Inflammatory macrophage treated with lipopolysaccharide for 4 hours (primary cell): ENCODE results near the gene PLEKHA6.

Experiments used
- DNase-seq: peaks from one replicate; pipeline ENCODE4 v3.0.0-alpha.2; 2020

The PLEKHA6 gene

DNA sequence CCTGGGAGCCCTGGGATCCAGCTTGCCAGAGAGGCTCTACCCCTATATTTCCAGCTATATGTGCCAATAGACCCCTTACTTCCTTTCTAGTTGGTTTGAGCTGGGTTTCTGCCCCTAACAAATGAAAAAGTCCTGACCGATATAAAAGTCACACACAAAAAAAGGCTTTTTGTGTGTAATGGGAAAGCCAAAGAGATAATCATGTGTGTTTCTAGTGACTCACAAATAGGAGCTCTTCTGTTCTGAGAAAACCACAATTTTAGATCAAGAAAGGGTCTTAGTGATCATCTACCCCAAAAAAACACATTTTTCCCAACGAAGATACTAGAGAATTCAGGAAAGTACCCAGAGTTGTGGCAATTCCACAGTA lies 23.0 kb upstream of the PLEKHA6 start:
- DNase-seq = no peak

DNA sequence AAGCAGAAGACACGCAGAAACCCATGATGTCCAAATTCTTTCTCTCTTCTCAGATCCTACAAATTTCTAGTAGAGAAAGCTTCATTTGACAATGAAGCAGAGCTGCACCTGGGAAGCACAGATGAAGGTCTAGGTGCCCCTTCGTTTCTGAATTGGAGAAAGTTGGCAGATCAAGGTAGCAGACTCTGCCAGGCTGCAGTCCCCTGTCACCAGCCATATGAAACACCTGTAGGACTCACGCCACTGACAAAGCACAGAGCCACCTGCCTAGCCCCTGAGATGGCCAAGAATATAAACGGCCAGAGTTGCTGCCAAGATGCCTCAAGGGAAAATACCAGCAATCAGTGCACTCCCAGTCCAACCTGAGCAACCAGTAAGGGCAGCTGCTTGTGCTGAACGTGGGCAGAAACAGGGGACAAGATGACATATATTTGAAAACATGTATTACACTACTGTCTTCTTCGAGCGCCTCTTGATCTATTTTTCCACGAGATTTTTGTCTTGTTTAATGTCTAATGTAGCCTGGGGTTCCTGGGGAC lies 20.6 kb upstream of the PLEKHA6 start:
- no peak for DNase-seq

DNA sequence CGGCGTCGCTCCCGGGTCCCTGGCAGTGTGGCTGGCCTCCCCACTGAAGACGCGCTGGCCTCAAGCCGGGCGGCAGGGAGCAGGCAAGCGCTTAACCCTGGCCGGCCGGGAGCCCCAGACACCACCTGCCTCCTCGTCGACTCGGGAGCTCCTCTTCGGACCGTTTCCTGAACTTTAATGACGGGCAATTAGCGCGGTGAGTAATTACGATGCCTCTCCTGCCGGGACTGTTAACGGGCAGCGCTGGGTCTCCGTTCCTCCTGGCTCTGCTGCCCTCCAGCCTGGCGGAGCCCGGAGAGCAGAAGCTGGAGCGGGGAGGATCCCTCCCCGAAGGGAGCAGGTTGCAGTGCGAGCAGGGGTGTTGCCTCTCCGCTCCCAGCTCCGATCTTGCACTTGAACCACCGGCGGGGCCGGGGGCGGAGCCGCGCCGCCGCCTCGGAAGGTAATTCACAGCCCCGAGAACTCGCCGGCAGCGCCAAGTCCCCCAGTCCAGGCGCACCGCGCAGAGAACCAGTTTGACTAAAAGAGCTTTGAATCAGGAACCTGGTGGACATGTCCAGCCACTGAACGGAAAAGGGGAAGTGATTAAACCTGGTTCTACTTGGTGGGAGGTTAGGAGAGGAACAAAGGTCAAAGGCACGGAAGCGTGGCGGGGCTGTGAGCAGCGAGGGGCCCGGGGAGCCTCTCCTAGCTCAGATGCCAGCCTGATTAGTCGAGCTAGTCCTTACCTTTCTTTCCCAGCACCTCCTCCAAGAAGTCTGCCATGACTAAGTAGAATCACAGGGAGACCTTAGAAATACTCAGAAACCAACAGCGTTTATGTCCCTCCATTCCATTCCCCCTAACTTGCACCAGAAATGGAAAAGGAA lies 18.3 kb upstream of the PLEKHA6 start:
- peak; percentile 58 for DNase-seq

DNA sequence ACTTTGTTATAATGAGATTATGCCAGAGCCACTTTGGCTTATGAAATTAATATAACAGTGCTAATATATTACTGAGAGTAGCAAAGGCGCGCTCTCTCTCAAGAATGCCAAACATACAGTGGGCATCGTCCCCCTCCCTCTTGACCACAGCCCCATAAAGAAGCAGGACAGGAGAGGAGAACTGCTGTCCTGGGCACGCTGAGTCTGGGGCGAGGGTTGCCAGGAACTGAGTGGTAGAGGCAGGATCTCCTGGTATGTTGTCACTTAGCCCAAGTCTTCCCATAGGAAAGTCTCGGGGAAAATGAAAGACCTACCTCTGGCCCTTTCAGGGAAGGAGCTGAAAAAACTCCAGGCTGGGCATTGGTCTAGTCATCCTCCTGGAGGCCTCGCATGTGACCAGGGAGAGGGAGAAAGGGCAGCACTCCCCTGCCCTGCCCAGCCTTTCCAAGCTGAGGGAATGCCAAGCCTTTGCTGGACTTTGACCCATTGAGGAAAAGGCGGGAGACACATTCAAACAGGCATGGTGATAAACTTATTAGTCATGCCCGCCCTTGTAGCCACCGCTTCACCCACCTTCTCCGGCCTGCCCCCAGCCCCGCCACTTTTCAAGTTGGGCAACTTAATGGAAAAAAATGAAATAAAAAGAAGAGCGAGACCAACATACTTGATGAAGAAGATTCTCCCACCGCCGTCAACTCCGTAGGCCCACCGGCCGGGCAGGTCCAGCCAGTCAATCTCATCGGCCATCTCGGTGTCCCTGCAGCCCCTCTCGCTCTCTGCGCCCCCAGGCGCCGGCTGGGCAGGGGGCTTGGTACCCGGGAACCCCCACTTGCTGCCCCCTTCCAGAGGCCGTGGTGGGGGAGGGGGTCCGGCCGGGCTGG lies 17.4 kb upstream of the PLEKHA6 start:
- DNase-seq = no peak

DNA sequence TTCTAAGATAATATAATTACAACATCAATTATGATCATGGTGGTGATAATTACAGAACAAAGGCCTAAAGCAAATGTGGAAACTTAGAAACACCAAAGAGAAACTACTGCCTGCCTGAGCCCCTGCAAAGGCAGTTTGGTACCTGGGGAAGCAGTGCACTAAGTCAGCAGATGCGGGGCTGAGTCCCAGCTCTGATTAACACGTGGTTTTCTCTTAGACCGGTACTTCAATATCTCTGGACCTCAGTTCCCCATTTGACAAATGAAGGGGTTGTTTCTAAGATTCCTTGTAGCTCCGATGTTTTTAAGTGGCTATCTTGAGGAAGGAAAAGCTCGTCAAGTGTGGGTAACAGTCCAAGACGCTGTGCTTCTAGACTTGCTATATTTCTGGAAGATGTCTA lies 16.7 kb upstream of the PLEKHA6 start:
- no peak for DNase-seq

DNA sequence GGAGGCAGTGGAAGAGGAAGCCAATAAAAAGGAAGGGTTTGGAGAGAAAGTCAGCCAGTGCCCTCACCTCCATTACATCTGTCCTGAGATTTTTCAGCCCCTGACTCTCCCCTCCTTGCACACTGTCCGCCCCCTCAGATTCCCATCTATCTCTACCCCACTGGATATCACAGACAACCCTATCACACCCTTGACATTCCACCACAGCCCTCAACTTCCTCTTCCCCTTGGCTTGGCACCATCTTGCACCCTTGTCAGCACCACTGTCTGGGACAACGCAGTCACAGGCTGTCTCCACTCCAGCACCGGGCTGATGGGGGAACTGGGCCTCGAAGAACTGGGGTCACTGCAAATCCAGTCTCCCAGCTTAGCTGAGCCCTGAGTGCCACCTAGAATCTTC lies 14.2 kb upstream of the PLEKHA6 start:
- no peak for DNase-seq

DNA sequence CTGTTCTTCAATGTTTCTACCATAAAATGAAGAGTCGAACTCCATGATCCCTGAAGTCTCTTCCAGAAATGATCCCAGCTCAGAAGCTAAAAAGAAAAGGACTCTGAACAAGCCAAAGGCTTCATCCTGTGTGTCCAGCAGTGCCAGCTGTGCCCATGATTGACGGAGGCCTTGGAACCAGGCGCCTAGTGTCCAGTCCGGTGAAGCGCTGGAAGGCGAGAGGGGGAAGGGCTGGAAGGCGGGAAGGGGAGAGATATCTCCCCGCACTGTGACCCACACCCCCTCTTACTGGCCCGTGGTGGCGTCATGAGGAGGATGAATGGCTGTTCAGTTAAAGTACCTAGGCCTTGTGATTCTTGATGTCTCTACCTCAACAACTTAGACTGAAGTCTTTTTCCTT lies 10.4 kb upstream of the PLEKHA6 start:
- DNase-seq = no peak

DNA sequence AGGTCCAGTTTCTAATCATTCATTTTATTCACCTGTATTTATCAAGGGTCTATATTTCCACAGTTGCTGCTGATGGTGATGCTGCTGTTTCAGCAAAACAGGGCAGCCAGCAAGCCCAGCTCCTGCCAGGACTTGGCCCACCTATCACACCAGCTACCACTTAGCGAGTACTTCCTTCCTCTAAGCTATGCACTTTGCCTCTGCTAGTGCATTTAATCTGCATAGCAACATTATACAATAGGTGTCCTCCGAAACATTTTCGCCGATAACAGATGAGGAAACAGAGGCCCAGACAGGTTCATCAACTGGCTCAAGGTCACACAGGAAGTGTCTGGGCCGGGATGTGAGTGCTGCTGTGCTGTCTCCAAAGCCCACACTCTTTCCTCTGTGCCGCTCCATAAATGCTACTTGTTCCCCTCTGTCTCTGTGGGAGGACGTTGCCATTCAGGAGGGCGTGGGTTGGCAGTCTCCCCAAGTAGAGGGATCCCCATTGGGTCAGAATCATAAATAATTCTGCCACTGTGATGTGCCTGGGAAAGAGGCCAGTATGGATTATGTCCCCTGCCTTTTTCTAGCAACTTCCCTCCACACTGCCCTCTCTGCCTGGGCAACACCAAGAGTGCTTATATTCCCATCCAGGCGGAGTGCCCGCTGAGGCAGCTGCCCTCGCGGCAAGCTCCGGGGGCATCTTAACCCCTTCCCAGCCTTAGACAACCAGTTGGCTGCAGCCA lies 9.4 kb upstream of the PLEKHA6 start:
- peak; percentile 8 for DNase-seq

DNA sequence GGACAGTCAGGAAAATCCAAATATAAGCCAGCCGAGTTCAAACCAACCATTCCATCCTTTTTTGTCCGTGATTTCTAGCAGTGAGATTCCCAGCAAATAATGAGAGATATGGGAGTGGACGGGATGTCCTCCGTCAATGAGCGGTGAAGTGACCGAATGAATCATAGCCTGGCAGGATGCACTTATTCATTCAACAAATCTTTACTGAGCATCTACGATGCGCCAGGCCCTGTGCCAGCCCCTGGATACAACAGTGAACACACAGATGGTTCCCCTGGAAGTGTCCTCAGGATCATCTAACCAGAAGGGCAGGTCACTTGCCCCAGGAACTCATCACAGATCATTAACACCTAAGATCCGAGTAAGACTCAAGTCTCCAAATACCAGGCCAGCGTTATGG lies 8.2 kb upstream of the PLEKHA6 start:
- DNase-seq = no peak

DNA sequence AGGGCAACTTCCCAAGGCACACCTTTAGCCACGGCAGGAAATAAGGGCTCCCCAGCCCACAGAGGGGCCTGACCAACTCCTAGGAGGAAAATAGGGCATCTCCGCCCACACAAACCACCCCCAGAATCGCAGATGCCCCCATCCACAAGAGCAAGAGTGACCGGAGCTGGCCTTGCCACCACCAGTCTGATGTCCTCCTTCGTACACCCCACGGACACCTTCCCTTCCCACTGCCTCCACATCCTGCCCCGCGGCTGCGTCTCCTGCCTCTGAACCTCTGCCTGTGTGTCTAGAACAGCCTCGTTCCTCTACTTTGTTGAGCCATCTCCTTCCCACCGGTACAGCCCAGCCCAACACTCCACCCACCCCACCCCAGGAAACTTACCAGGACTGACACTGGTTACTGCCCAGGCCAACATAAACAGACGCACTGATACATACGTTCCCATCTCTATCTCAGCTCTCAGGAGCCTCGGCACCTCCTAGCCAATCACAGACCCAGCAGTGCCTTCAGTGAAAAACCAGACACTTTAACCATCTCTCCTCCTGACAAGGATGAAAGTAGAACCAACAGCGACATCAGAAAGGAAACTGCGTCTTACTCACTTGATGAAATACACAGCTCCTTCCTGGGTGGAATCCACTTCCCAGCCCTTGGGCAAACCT lies 7.6 kb upstream of the PLEKHA6 start:
- DNase-seq = no peak

DNA sequence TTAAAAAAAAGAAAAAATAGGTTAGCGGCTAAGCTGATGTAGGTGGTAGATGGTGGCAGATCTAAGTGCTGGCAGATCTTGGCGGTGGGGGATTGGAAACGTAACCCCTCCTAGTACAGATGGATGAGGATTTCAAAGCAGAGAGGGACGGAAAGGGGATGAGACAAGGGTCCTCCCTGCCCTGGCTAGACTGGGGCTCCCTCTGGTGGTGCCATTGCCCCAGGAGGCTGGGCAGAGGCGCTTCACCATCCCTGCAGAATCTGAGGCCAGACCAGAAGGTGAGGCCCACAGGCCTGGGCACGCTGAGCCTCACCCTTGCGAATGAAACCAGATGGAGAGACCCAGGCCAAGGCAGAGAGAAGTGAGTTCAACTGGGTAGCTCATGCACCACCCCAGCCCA lies 7.0 kb upstream of the PLEKHA6 start:
- DNase-seq = no peak

DNA sequence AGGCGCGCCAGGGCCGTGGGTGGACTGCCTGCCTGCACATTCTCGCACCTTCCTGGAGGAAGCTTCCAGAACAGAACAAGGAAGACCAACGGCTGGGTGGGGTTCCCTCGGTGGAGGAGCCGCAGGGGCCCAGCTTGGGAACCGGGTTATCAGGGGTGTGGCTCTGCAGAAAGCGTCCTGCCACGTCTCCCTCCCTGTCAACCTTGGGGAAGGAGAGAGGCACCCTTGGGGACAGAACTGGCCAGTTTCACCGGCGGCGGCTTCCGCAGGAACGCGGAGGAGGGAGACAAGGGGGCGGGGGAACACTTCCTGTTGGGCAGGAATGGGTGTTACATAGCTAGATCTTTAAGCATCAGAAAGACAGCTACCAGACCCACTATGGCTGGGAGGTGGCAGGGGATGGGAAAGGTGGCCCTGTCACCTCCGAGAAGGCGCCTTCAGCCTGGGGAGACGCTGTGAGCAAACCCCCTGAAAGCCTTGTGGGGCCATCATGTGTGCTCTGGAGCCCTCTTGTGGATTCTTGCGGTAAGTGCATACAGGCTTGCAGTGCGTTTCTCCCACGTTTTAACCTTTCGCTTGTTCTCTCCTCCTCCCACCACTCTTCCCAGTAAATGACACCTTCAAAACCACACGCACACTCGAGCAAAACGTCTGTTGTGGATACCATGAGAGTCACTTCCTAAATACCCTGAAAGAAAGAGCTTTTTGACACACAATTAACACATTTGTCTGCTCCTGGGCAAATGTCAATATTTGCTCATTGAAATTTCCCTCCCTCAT lies 3.8 kb upstream of the PLEKHA6 start:
- DNase-seq = peak; percentile 63

DNA sequence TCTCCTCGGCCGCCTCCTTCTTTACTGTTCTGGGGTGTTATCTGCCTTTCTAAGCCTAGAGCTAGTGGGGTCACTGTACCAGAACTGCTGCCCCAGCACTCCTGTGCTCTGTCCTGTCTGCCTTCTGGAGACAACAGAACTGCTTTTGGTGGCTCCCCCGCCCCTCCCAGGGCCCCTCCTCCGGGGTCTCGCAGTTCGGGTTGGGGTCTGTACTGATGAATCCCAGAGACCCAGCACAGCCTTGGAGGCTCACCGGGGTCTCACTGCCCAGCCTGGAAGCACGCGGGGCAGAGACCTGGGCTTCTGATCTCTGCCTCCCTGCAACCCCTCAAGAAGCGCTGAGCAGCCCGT lies 3.2 kb upstream of the PLEKHA6 start:
- no peak for DNase-seq

DNA sequence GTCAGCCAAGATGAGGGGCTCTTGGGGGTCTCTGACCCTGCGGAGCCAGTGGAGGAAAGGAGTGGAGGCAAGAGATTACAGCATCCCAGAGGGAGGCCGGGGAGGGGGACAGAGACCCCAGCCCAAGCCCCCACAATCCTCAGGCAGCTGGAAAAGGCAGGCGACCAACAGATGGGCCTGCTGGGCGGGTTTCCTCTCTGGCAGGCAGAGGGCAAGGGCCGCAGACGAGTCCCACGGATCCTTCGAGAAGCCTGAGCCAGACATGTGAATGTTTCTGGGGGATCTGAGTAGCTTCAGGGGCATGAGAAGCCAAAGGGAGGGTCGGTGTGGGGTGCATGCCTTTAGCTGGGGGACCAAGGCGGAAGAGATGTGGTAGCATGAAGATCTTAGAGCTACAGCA lies 2.1 kb upstream of the PLEKHA6 start:
- no peak for DNase-seq

DNA sequence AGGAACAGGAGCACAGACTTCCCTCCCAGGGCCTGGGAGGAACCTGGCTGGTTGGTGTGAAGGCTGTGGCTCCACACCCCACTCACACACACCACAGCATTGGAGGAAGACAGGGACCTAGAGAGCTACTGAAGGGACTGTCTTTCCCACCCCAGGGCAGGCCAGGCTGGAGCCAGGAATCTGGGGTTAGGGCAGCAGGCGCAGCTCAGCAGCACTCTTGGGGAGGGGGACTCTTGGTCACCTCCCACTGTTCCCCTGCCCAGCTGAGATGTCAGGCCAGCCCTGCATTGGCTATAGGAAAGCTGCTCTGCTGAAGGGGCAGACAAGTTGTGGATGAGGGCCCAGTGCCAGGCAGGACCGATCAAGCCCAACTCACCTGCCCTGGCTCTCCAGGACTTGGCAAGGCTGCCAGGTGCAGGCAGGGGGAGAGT lies 1.6 kb upstream of the PLEKHA6 start:
- DNase-seq = no peak

DNA sequence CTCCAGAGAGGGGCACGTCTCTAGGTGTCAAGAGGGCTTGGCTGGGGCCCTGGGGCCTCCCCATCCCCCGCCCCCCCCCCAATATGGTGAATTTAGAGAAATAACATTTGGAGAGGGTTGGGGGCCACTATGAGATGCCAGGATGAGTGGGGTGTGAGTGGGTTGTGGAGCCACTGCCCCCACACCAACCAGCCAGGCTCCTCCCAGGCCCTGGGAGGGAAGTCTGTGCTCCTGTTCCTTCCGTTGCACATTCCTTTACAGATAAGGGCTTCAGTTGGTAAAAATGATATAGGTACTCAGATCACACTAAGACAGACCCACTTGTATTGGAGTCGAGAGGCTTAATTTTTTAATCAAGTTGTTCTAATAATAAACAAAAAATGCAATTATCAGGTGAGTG lies 585 bp upstream of the PLEKHA6 start:
- DNase-seq = no peak

DNA sequence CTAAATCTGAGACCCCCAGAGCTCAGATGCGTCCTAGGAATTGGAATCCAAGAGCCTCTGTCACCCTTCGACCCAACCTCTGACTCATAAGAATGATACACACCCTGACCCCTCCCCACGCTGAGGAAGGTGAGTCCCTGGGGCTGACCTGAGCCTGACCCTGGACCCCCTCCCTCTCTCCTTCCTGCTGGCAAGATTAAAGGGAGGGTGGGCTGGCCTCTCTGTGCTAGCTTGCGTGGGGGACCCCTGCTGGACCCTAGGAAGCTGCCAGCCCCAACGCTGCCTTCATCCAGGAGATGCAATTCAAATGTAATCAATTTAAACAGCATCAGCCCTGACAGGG lies 627 bp downstream of the PLEKHA6 start:
- DNase-seq = no peak

DNA sequence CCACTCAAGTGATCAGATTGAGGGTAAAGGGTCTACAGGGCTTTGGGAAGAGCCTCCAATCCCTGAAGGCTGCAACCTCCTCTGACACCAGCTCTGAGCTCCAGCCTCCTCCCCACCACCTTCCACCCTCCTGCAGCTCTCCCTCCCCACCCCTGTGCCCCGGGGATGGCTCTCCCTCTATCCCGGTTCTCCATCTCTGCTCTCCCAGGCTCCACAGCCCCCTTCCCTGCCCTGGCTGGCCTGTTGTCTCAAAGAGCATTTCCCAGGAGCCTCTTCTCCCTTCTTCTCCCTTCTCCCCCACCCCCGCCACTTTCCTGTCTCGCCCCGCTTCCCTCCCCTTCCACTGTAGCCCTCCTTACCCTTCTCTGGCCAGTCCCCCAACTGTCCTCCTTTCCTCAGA lies 1.1 kb downstream of the PLEKHA6 start:
- no peak for DNase-seq

DNA sequence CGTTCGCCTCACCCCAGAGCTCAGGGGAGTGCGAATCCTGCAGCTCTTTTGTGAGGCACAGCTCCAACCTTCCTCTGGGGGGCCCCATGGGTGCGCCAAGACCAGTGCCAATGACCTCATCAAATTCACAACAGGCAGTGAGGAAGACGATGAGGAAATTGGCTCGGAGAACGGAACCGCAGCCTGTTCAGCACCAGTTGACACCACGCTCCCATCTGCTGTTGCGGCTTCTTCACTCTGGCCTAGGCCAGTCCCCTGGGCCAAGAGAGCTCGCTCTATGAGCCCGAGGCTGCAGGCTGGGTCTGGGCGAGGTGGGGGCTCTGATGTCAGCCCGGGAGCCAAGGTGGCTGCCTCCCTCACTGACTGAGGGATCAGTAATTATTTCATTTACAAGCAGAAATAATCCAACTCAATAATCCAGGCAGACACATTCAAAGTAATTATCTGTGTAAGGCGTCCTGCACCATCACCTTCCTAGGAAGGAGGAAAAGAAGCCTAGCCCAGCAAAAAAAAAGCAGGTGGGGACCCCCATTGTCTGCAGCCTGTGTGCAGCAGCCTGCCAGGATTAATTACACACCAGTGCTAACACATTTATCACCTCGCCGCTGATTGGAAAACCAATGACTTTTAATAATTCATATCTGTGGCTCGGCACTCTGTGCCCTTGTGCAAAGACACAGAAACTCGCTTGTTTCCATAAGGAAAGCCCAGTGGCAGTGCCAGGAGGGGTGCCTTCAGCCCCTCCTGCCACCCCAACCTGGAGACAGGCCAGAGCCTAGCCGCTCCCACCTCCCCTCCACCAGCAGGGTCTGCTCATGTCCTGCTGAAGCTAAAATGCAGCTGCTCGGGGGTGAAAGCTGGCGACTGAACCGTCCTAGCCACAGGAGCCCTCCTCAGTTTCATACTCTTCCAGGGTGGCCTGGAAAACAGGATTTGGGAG lies 1.9 kb downstream of the PLEKHA6 start:
- DNase-seq = peak; percentile 81

DNA sequence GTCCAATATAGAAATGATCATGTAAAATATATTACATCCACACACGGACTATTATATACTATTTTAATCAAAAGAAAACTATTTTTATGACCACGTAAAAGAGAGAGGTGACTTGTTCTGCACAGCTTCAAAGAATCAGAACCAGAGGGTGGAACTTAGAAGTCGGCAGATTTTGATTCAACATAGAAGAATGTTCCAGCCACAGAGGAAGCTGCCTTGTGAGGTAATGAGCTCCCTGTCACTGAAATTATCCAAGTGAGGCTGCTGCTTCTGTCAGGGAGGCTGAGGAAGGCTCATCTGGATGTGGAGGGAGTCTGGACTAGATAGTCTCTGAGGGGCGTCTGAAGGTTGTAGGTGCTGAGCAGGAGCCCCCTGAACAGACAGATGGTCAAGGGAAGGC lies 2.7 kb downstream of the PLEKHA6 start:
- no peak for DNase-seq

DNA sequence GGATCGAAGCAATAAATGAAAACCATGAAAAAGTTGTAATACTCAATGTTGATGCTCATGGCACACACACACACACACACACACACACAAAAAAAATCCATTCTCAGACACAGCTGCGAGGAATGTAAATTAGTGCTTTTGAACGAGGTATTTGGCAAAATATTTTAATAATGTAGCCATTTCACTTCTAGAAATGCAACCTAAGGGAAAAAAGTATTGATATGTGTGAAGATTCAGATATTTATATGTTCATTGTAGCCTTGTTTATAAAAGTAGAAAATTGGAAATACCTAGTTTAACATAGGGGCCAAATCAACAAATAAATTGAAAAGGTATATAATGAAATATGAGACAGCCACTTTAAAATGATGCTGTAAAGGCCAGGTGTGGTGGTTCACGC lies 3.8 kb downstream of the PLEKHA6 start:
- DNase-seq = no peak
